IgD-negative memory B cell (primary cell): ENCODE measurements around the gene KIAA0319L. TPM values are rescaled to one million over a fixed set of nuclear protein-coding genes. Genes with fewer than 3 reads are reported as not detected.
A peak's percentile ranks its signal among the peaks of the same experiment; 100 is the strongest.

Source experiments
- H3K27ac Mint-ChIP-seq, 3 donors: one replicate each; pipeline ENCODE4 v1.8.0; 2020 to 2022; ENCODE audit warnings: mild to moderate bottlenecking in 3 of 3, mixed read lengths in 3 of 3, moderate library complexity in 1 of 3
- H3K27me3 Mint-ChIP-seq: one replicate; pipeline ENCODE4 v1.8.0; 2021; ENCODE audit warnings: mixed read lengths
- H3K36me3 Mint-ChIP-seq: one replicate; pipeline ENCODE4 v1.8.0; 2020; ENCODE audit warnings: mild to moderate bottlenecking, mixed read lengths
- H3K4me1 Mint-ChIP-seq, 3 donors: one replicate each; pipeline ENCODE4 v1.8.0; 2020 to 2022; ENCODE audit warnings: mixed read lengths in 3 of 3, mild to moderate bottlenecking in 1 of 3
- H3K4me3 Mint-ChIP-seq, 4 donors: one replicate each; pipeline ENCODE4 v1.8.0; 2020 to 2022; ENCODE audit warnings: mild to moderate bottlenecking in 4 of 4, mixed read lengths in 4 of 4, moderate library complexity in 3 of 4
- H3K9me3 Mint-ChIP-seq, 3 donors: one replicate each; pipeline ENCODE4 v1.8.0; 2020 to 2021; ENCODE audit warnings: mixed read lengths in 3 of 3, mild to moderate bottlenecking in 1 of 3
- polyA plus RNA-seq: library from polyadenylated mRNA; unstranded; fragments of 300-500 nt; fragmentation: Illumina TruSeq; gene quantifications from one replicate; pipeline ENCODE4 v1.2.3, GENCODE V29; 2021

Gene KIAA0319L
- polyA plus RNA-seq, 1 donor from 2014 or later, result 25.2 TPM

GRCh38 chr1:35449334-35450008 is 107.7 kb downstream of the KIAA0319L start:
- H3K4me3 Mint-ChIP-seq, result no peak overlapping the region
- H3K4me1 Mint-ChIP-seq, result peaks cover 0 to 2% (median 0%) of the 10 kb centered on the region in 3 donors
- no peak overlapping the region for H3K27ac Mint-ChIP-seq
- no peaks in the 10 kb centered on the region for H3K9me3 Mint-ChIP-seq
- no peaks in the 10 kb centered on the region for H3K27me3 Mint-ChIP-seq
- peaks cover 2% of the 10 kb centered on the region for H3K36me3 Mint-ChIP-seq

- H3K4me3 Mint-ChIP-seq, result no peak overlapping the region
- no peak overlapping the region for H3K27ac Mint-ChIP-seq
- H3K27me3 Mint-ChIP-seq, result no peaks in the 10 kb centered on the region
- peaks cover 2% of the 10 kb centered on the region for H3K36me3 Mint-ChIP-seq
- no peaks in the 10 kb centered on the region for H3K9me3 Mint-ChIP-seq
- peaks cover 0 to 2% (median 0%) of the 10 kb centered on the region in 3 donors for H3K4me1 Mint-ChIP-seq
These were observed 108.8 kb downstream of the KIAA0319L start for GRCh38 chr1:35448344-35448801.

GRCh38 chr1:35447278-35447677 is 109.9 kb downstream of the KIAA0319L start:
- Mint-ChIP-seq H3K36me3 (peaks cover 2% of the 10 kb centered on the region), H3K27ac (no peak overlapping the region), H3K4me3 (no peak overlapping the region), H3K4me1 (peaks cover 0 to 2% (median 0%) of the 10 kb centered on the region in 3 donors), H3K9me3 (no peaks in the 10 kb centered on the region), H3K27me3 (no peaks in the 10 kb centered on the region)

GRCh38 chr1:35444519-35444774 is 112.8 kb downstream of the KIAA0319L start:
- Mint-ChIP-seq H3K4me1 (no peaks in the 10 kb centered on the region), H3K27me3 (no peaks in the 10 kb centered on the region), H3K36me3 (no peaks in the 10 kb centered on the region), H3K4me3 (no peak overlapping the region), H3K27ac (no peak overlapping the region), H3K9me3 (no peaks in the 10 kb centered on the region)

- Mint-ChIP-seq H3K27me3 (no peaks in the 10 kb centered on the region), H3K36me3 (no peaks in the 10 kb centered on the region), H3K27ac (no peak overlapping the region), H3K4me1 (no peaks in the 10 kb centered on the region), H3K9me3 (no peaks in the 10 kb centered on the region), H3K4me3 (no peak overlapping the region)
These were observed 113.3 kb downstream of the KIAA0319L start for GRCh38 chr1:35443768-35444518.

- H3K4me1 Mint-ChIP-seq, result peaks cover 0 to 1% (median 0%) of the 10 kb centered on the region in 3 donors
- H3K27ac Mint-ChIP-seq, result no peak overlapping the region
- no peaks in the 10 kb centered on the region for H3K36me3 Mint-ChIP-seq
- H3K9me3 Mint-ChIP-seq, result no peaks in the 10 kb centered on the region
- H3K27me3 Mint-ChIP-seq, result no peaks in the 10 kb centered on the region
- no peak overlapping the region for H3K4me3 Mint-ChIP-seq
These were observed 114.5 kb downstream of the KIAA0319L start for GRCh38 chr1:35442734-35443133.

- Mint-ChIP-seq H3K9me3 (no peaks in the 10 kb centered on the region), H3K36me3 (no peaks in the 10 kb centered on the region), H3K27ac (no peak overlapping the region), H3K4me3 (no peak overlapping the region), H3K4me1 (peaks cover 0 to 1% (median 0%) of the 10 kb centered on the region in 3 donors), H3K27me3 (no peaks in the 10 kb centered on the region)
These were observed 115.2 kb downstream of the KIAA0319L start for GRCh38 chr1:35441926-35442579.

GRCh38 chr1:35439626-35440025 is 117.6 kb downstream of the KIAA0319L start:
- Mint-ChIP-seq H3K4me3 (no peak overlapping the region), H3K9me3 (no peaks in the 10 kb centered on the region), H3K27me3 (no peaks in the 10 kb centered on the region), H3K27ac (no peak overlapping the region), H3K36me3 (no peaks in the 10 kb centered on the region), H3K4me1 (peaks cover 0 to 1% (median 0%) of the 10 kb centered on the region in 3 donors)

GRCh38 chr1:35437200-35437599 is 120.0 kb downstream of the KIAA0319L start:
- H3K4me1 Mint-ChIP-seq, result peaks cover 0 to 1% (median 0%) of the 10 kb centered on the region in 3 donors
- H3K27me3 Mint-ChIP-seq, result no peaks in the 10 kb centered on the region
- peak overlapping the region in 1 of 4 donors; percentile 35 for H3K4me3 Mint-ChIP-seq
- peak overlapping the region in 1 of 3 donors; percentile 1 for H3K27ac Mint-ChIP-seq
- H3K36me3 Mint-ChIP-seq, result peaks cover 5% of the 10 kb centered on the region
- H3K9me3 Mint-ChIP-seq, result no peaks in the 10 kb centered on the region

GRCh38 chr1:35436078-35436477 is 121.1 kb downstream of the KIAA0319L start:
- H3K27ac Mint-ChIP-seq, result peak overlapping the region in 1 of 3 donors; percentile 46
- H3K36me3 Mint-ChIP-seq, result peaks cover 9% of the 10 kb centered on the region
- H3K27me3 Mint-ChIP-seq, result no peaks in the 10 kb centered on the region

GRCh38 chr1:35434703-35435102 is 122.5 kb downstream of the KIAA0319L start:
- Mint-ChIP-seq H3K27ac (peak overlapping the region in 1 of 3 donors; percentile 50), H3K36me3 (peaks cover 11% of the 10 kb centered on the region)

More at GRCh38 chr1:35436078-35436477, 121.1 kb downstream of the KIAA0319L start:
- Mint-ChIP-seq H3K4me1 (peaks cover 0 to 1% (median 0%) of the 10 kb centered on the region in 3 donors), H3K4me3 (no peak overlapping the region), H3K9me3 (no peaks in the 10 kb centered on the region)

GRCh38 chr1:35433714-35434113 is 123.5 kb downstream of the KIAA0319L start:
- H3K4me1 Mint-ChIP-seq, result peaks cover 0 to 2% (median 1%) of the 10 kb centered on the region in 3 donors
- H3K36me3 Mint-ChIP-seq, result peaks cover 11% of the 10 kb centered on the region
- H3K4me3 Mint-ChIP-seq, result no peak overlapping the region
- no peaks in the 10 kb centered on the region for H3K27me3 Mint-ChIP-seq
- H3K9me3 Mint-ChIP-seq, result peaks cover 0 to 3% (median 0%) of the 10 kb centered on the region in 3 donors
- H3K27ac Mint-ChIP-seq, result no peak overlapping the region

More at GRCh38 chr1:35434703-35435102, 122.5 kb downstream of the KIAA0319L start:
- no peaks in the 10 kb centered on the region for H3K27me3 Mint-ChIP-seq
- H3K4me1 Mint-ChIP-seq, result peaks cover 0 to 2% (median 1%) of the 10 kb centered on the region in 3 donors
- H3K9me3 Mint-ChIP-seq, result peaks cover 0 to 3% (median 0%) of the 10 kb centered on the region in 3 donors
- no peak overlapping the region for H3K4me3 Mint-ChIP-seq

- Mint-ChIP-seq H3K4me3 (no peak overlapping the region), H3K27me3 (no peaks in the 10 kb centered on the region), H3K27ac (peak overlapping the region in 1 of 3 donors; percentile 18), H3K36me3 (peaks cover 11% of the 10 kb centered on the region), H3K4me1 (peaks cover 0 to 2% (median 0%) of the 10 kb centered on the region in 3 donors), H3K9me3 (peaks cover 0 to 3% (median 0%) of the 10 kb centered on the region in 3 donors)
These were observed 125.0 kb downstream of the KIAA0319L start for GRCh38 chr1:35432231-35432630.

- Mint-ChIP-seq H3K4me1 (peaks cover 0 to 2% (median 2%) of the 10 kb centered on the region in 3 donors), H3K36me3 (peaks cover 12% of the 10 kb centered on the region), H3K9me3 (peaks cover 0 to 3% (median 0%) of the 10 kb centered on the region in 3 donors), H3K27ac (peak overlapping the region in 2 of 3 donors; percentile 31 to 32), H3K4me3 (no peak overlapping the region), H3K27me3 (no peaks in the 10 kb centered on the region)
These were observed 126.0 kb downstream of the KIAA0319L start for GRCh38 chr1:35431173-35431599.

GRCh38 chr1:35430762-35431161 is 126.4 kb downstream of the KIAA0319L start:
- Mint-ChIP-seq H3K9me3 (peaks cover 0 to 3% (median 0%) of the 10 kb centered on the region in 3 donors), H3K4me1 (peaks cover 4 to 6% (median 5%) of the 10 kb centered on the region in 3 donors), H3K4me3 (no peak overlapping the region), H3K27me3 (no peaks in the 10 kb centered on the region), H3K36me3 (peaks cover 14% of the 10 kb centered on the region), H3K27ac (peak overlapping the region in 2 of 3 donors; percentile 3 to 32)
